ENCODE measurements around the gene LIFR.
"Not testable (repeated sequence)": the region's sequence is repeated elsewhere in the genome, so short reads cannot be mapped to it uniquely, and the experiment has no call there.

Gene LIFR

DNA sequence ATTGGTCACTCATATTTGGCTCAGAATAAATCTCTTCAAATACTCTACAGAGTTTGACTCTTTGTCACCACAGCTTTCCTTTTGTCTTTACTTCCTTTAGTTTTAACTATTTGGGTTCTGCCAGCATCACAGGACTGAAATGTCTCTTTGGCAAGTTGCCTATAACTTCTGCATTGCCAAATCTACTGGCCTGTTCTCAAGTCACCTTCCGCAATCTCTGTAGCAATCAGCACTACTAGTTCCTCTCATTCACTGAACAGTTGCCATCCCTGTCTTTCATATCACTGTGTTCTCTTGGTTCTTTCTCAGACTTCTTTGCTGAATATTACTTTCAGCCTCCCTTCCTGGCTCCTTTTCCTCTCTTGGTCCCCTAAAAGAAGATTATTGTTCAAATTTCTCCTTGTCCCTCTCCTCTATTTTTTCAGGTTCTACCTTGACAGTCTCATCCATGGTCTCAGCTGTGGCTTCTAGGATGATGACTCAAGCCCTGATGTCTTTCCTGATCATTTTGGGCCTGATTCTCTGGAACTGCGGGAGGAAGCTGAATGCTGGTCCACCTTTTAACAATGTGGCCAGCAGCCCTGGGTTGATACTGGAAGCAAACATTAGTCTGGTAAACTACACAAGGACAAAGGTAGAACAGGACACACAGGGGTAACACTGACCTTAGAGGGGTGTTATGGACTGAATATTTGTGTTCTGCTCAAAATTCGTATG lies 44.0 kb upstream of the LIFR start:
- H3K27me3 ChIP-seq (ENCODE audit: insufficient read depth, low read length, poor library complexity): no peaks in the 10 kb centered on the region
- no peak overlapping the region for H3K9ac ChIP-seq (ENCODE audit: low read depth, low read length)
- no peaks in the 10 kb centered on the region for H3K4me1 ChIP-seq (ENCODE audit: insufficient read depth, low read length)
- ATAC-seq (ENCODE audit: insufficient read depth, low read depth): no peak
- H3K4me3 ChIP-seq (ENCODE audit: low read depth in 1 of 2, low read length in 2 of 2): no peak overlapping the region
- H3K27ac ChIP-seq (ENCODE audit: low read length): no peak overlapping the region
- H3K4me2 ChIP-seq (ENCODE audit: insufficient read depth, low read length): no peak overlapping the region
- no peaks in the 10 kb centered on the region for H3K79me2 ChIP-seq (ENCODE audit: insufficient read depth, low read length)
- H2AFZ ChIP-seq (ENCODE audit: low read depth, low read length): no peak overlapping the region
- no peak for DNase-seq
- TF ChIP-seq CTCF (IDR thresholded peaks at IDR 0.05; ENCODE audit: borderline replicate concordance, extremely low read depth, low read length, poor library complexity, severe bottlenecking) (no peak), EZH2 (IDR thresholded peaks at IDR 0.05; ENCODE audit: borderline replicate concordance, low read depth, low read length, severe bottlenecking) (no peak)
- no peaks in the 10 kb centered on the region for H3K9me3 ChIP-seq (ENCODE audit: insufficient read depth, low read length, severe bottlenecking)
- H3K36me3 ChIP-seq (ENCODE audit: insufficient read depth, low read length): no peaks in the 10 kb centered on the region
- H4K20me1 ChIP-seq (ENCODE audit: insufficient read depth, low read length): no peaks in the 10 kb centered on the region

- not testable (repeated sequence) for H3K4me3 ChIP-seq (ENCODE audit: low read depth in 1 of 2, low read length in 2 of 2); H3K4me1 ChIP-seq (ENCODE audit: insufficient read depth, low read length); H3K4me2 ChIP-seq (ENCODE audit: insufficient read depth, low read length); ATAC-seq (ENCODE audit: insufficient read depth, low read depth); H3K27me3 ChIP-seq (ENCODE audit: insufficient read depth, low read length, poor library complexity); H2AFZ ChIP-seq (ENCODE audit: low read depth, low read length); H3K9ac ChIP-seq (ENCODE audit: low read depth, low read length); H3K79me2 ChIP-seq (ENCODE audit: insufficient read depth, low read length); H3K9me3 ChIP-seq (ENCODE audit: insufficient read depth, low read length, severe bottlenecking); H4K20me1 ChIP-seq (ENCODE audit: insufficient read depth, low read length); DNase-seq; H3K27ac ChIP-seq (ENCODE audit: low read length); H3K36me3 ChIP-seq (ENCODE audit: insufficient read depth, low read length)
Measured at GRCh38 chr5:38599751-38600150, 43.3 kb upstream of the LIFR start.

DNA sequence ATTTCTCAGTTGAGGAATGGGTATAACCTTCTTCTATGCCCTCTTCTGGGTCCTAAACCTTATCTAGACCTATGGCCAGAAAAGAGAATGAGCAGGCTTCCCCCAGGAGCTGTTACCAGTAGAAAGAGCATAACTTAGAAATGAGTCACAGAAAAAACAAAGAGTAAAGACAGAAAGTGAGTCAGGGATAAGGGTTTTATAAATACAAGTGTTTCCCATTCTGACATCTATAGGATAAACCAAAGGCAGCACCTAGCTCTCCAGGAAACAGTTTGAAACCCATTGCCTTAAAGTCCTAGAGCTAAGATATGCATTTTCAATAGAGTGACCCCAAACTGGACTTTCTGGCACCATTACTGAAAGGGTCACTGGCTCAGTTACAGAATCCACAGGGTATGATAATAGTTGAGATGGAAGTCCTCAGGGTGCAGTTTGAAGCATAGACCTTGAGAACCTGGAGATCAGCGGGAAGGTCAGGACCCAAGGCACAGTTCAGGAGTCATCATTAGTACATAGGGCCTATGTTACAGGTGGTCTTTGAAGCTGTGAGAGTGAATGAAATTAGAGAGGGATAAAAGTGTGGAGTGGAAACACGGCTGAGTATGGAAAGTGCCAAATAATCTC lies 42.7 kb upstream of the LIFR start:
- H3K4me2 ChIP-seq (ENCODE audit: insufficient read depth, low read length): no peak overlapping the region
- H3K36me3 ChIP-seq (ENCODE audit: insufficient read depth, low read length): no peaks in the 10 kb centered on the region
- no peak for TF ChIP-seq EZH2 (IDR thresholded peaks at IDR 0.05; ENCODE audit: borderline replicate concordance, low read depth, low read length, severe bottlenecking)
- no peak for TF ChIP-seq CTCF (IDR thresholded peaks at IDR 0.05; ENCODE audit: borderline replicate concordance, extremely low read depth, low read length, poor library complexity, severe bottlenecking)
- H3K79me2 ChIP-seq (ENCODE audit: insufficient read depth, low read length): no peaks in the 10 kb centered on the region
- H3K27ac ChIP-seq (ENCODE audit: low read length): no peak overlapping the region
- H4K20me1 ChIP-seq (ENCODE audit: insufficient read depth, low read length): no peaks in the 10 kb centered on the region
- no peak for ATAC-seq (ENCODE audit: insufficient read depth, low read depth)
- H3K9ac ChIP-seq (ENCODE audit: low read depth, low read length): no peak overlapping the region
- H3K4me1 ChIP-seq (ENCODE audit: insufficient read depth, low read length): no peaks in the 10 kb centered on the region
- no peak for DNase-seq
- no peak overlapping the region for H2AFZ ChIP-seq (ENCODE audit: low read depth, low read length)
- H3K4me3 ChIP-seq (ENCODE audit: low read depth in 1 of 2, low read length in 2 of 2): no peak overlapping the region
- no peaks in the 10 kb centered on the region for H3K9me3 ChIP-seq (ENCODE audit: insufficient read depth, low read length, severe bottlenecking)
- peaks cover 4% of the 10 kb centered on the region for H3K27me3 ChIP-seq (ENCODE audit: insufficient read depth, low read length, poor library complexity)

DNA sequence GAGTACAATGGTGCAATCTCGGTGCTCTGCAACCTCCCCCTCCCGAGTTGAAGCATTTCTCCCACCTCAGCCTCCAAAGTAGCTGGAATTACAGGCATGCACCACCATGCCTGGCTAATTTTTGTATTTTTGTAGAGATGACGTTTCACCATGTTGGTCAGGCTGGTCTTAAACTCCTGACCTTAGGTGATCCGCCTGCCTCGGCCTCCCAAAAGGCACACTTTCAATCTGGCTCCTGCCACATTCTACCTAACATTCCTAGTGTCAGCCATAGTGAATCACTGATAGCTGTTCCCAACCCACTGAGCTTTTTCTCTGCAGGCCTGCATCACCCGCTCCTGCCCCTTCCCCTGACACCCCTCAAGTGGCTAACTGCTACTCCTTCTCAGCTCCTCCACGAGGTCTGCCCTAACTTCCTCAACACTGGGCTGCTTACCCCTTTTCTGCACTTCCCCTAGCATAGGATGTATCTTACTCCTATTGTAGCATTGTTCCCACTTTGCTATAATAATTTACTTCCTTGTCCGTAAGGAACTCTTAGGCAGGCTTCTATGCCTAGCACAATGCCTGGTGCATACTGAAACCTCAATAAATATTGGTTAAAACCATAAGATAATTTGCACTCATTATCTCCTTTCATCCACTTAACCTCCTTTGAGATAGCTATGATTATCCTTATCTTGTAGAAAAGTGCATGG lies 42.0 kb upstream of the LIFR start:
- H3K79me2 ChIP-seq (ENCODE audit: insufficient read depth, low read length): no peaks in the 10 kb centered on the region
- no peak for DNase-seq
- TF ChIP-seq CTCF (IDR thresholded peaks at IDR 0.05; ENCODE audit: borderline replicate concordance, extremely low read depth, low read length, poor library complexity, severe bottlenecking): no peak
- TF ChIP-seq EZH2 (IDR thresholded peaks at IDR 0.05; ENCODE audit: borderline replicate concordance, low read depth, low read length, severe bottlenecking): no peak
- H3K4me1 ChIP-seq (ENCODE audit: insufficient read depth, low read length): no peaks in the 10 kb centered on the region
- no peak overlapping the region for H2AFZ ChIP-seq (ENCODE audit: low read depth, low read length)
- no peak overlapping the region for H3K4me3 ChIP-seq (ENCODE audit: low read depth in 1 of 2, low read length in 2 of 2)
- no peaks in the 10 kb centered on the region for H3K36me3 ChIP-seq (ENCODE audit: insufficient read depth, low read length)
- no peak for ATAC-seq (ENCODE audit: insufficient read depth, low read depth)
- H3K27me3 ChIP-seq (ENCODE audit: insufficient read depth, low read length, poor library complexity): peaks cover 4% of the 10 kb centered on the region
- no peaks in the 10 kb centered on the region for H3K9me3 ChIP-seq (ENCODE audit: insufficient read depth, low read length, severe bottlenecking)
- H4K20me1 ChIP-seq (ENCODE audit: insufficient read depth, low read length): no peaks in the 10 kb centered on the region
- H3K27ac ChIP-seq (ENCODE audit: low read length): no peak overlapping the region
- no peak overlapping the region for H3K4me2 ChIP-seq (ENCODE audit: insufficient read depth, low read length)
- no peak overlapping the region for H3K9ac ChIP-seq (ENCODE audit: low read depth, low read length)

All from DND-41 (cell line).